IMR-90 (cell line): ENCODE data around the gene PNCK. TPM values are rescaled to one million over a fixed set of nuclear protein-coding genes. Genes with fewer than 3 reads are reported as not detected.

Source experiments
- ATAC-seq: fragments of 200-7000 bp; cut with Tn5 transposase; 2 replicates; pipeline ENCODE4 v1.9.1; 2020; ENCODE audit warnings: low read depth, mild to moderate bottlenecking, moderate library complexity
- BruUV-seq: library from RNA; stranded (reverse); fragments of 400-500 nt; replicated peaks from 2 replicates; lab custom pipeline; 2021; lab: Mats Ljungman, UMichigan
- CTCF ChIA-PET: fragments of 300-600 bp; formaldehyde crosslinking; extraction: SDS; loops from one replicate; lab custom pipeline; 2021; ENCODE audit warnings: antibody characterized with exemption; lab: Yijun Ruan, JAX
- POLR2A ChIA-PET: fragments of 300-600 bp; sonication (Branson Sonifier 250); formaldehyde crosslinking; loops from one replicate; lab custom pipeline; 2022; ENCODE audit warnings: antibody characterized with exemption; ENCODE audit not compliant: unreplicated experiment; lab: Charles Lee
- DNase-seq: peaks from one replicate; pipeline ENCODE4 v3.0.0; 2013
- H2AFZ ChIP-seq: replicated peaks from 2 replicates; pipeline ENCODE3; 2013; ENCODE audit warnings: low read length, mild to moderate bottlenecking; ENCODE audit not compliant: poor library complexity
- H2AK5ac ChIP-seq: 2 replicates; pipeline ENCODE4 v1.6.1; 2013; ENCODE audit warnings: low read depth, low read length, inconsistent platforms
- H2AK9ac ChIP-seq: replicated peaks from 2 replicates; pipeline ENCODE3; 2013; ENCODE audit warnings: mild to moderate bottlenecking, low read depth, low read length, moderate library complexity; ENCODE audit not compliant: poor library complexity
- H2BK120ac ChIP-seq: 2 replicates; pipeline ENCODE4 v1.6.1; 2013; ENCODE audit warnings: low read depth, low read length, inconsistent platforms
- H2BK15ac ChIP-seq: 3 replicates; pipeline ENCODE4 v1.6.1; 2013; ENCODE audit warnings: low read depth, low read length, inconsistent platforms
- H2BK20ac ChIP-seq: 2 replicates; pipeline ENCODE4 v1.6.1; 2013; ENCODE audit warnings: low read depth, mild to moderate bottlenecking, inconsistent platforms, low read length, moderate library complexity
- H2BK5ac ChIP-seq: 2 replicates; pipeline ENCODE4 v1.6.1; 2013; ENCODE audit warnings: mild to moderate bottlenecking, low read depth, low read length, inconsistent platforms; ENCODE audit not compliant: poor library complexity, severe bottlenecking
- H3K14ac ChIP-seq: replicated peaks from 2 replicates; pipeline ENCODE4 v1.6.1; 2013; ENCODE audit warnings: low read depth, low read length, inconsistent platforms
- H3K18ac ChIP-seq: 2 replicates; pipeline ENCODE4 v1.6.1; 2013; ENCODE audit warnings: low read depth, low read length, control low read depth
- H3K23ac ChIP-seq: 2 replicates; pipeline ENCODE4 v1.6.1; 2013; ENCODE audit warnings: low read depth, low read length, inconsistent platforms
- H3K27ac ChIP-seq: 2 replicates; pipeline ENCODE4 v1.5.1; 2013; ENCODE audit warnings: mild to moderate bottlenecking, control low read depth, low read length; ENCODE audit not compliant: insufficient read depth
- H3K27me3 ChIP-seq: 2 replicates; pipeline ENCODE4 v1.6.1; 2013; ENCODE audit warnings: low read length; ENCODE audit not compliant: control insufficient read depth, insufficient read depth
- H3K36me3 ChIP-seq: 2 replicates; pipeline ENCODE4 v1.6.1; 2013; ENCODE audit warnings: low read length, mixed read lengths; ENCODE audit not compliant: control insufficient read depth, insufficient read depth
- H3K4ac ChIP-seq: 2 replicates; pipeline ENCODE4 v1.6.1; 2013; ENCODE audit warnings: low read depth, low read length, inconsistent platforms
- H3K4me1 ChIP-seq: 2 replicates; pipeline ENCODE4 v1.6.1; 2013; ENCODE audit warnings: low read length, mixed read lengths; ENCODE audit not compliant: control insufficient read depth, insufficient read depth
- H3K4me2 ChIP-seq: 2 replicates; pipeline ENCODE4 v1.6.1; 2013; ENCODE audit warnings: low read depth, mild to moderate bottlenecking, control low read depth, low read length, moderate library complexity
- H3K4me3 ChIP-seq: 2 replicates; pipeline ENCODE4 v1.5.1; 2013; ENCODE audit warnings: low read depth, mild to moderate bottlenecking, control low read depth, low read length, moderate library complexity; ENCODE audit not compliant: insufficient read depth
- H3K56ac ChIP-seq: 2 replicates; pipeline ENCODE4 v1.6.1; 2013; ENCODE audit warnings: low read length, inconsistent platforms; ENCODE audit not compliant: insufficient read depth; ENCODE audit errors: extremely low read depth
- H3K79me1 ChIP-seq, 2 experiments: 2 replicates each; pipeline ENCODE4 v1.6.1; 2013; ENCODE audit warnings: low read length in 2 of 2, inconsistent platforms in 1 of 2, low read depth in 1 of 2
- H3K9ac ChIP-seq: 2 replicates; pipeline ENCODE4 v1.6.1; 2013; ENCODE audit warnings: low read depth, low read length, control low read depth
- H3K9me1 ChIP-seq: 2 replicates; pipeline ENCODE4 v1.6.1; 2013; ENCODE audit warnings: low read length, inconsistent platforms; ENCODE audit not compliant: insufficient read depth
- H3K9me3 ChIP-seq: 2 replicates; pipeline ENCODE4 v1.6.1; 2013; ENCODE audit warnings: low read length; ENCODE audit not compliant: control insufficient read depth, insufficient read depth
- H4K20me1 ChIP-seq: 2 replicates; pipeline ENCODE4 v1.6.1; 2013; ENCODE audit warnings: low read length, inconsistent platforms; ENCODE audit not compliant: insufficient read depth
- H4K5ac ChIP-seq: 2 replicates; pipeline ENCODE4 v1.6.1; 2013; ENCODE audit warnings: mild to moderate bottlenecking, low read depth, low read length, control low read depth
- H4K8ac ChIP-seq, 2 experiments: 2 replicates each; pipeline ENCODE4 v1.6.1; 2013; ENCODE audit warnings: low read depth in 2 of 2, low read length in 2 of 2, control low read depth in 1 of 2, inconsistent platforms in 1 of 2
- H4K91ac ChIP-seq: 2 replicates; pipeline ENCODE4 v1.6.1; 2013; ENCODE audit warnings: low read depth, low read length, inconsistent platforms; ENCODE audit not compliant: insufficient read depth
- BHLHE40 ChIP-seq: fragments of 150-350 bp; IDR thresholded peaks from 2 replicates; pipeline ENCODE4 v1.6.1; 2016; ENCODE audit warnings: mild to moderate bottlenecking, low read depth, low read length
- CEBPB ChIP-seq: IDR thresholded peaks from 2 replicates; pipeline ENCODE4 v1.6.1; 2012; ENCODE audit warnings: low read depth, low read length, improper control_type of control experiment
- FOS ChIP-seq: fragments of 150-350 bp; IDR thresholded peaks from 2 replicates; pipeline ENCODE4 v1.6.1; 2016; ENCODE audit warnings: low read depth, low read length
- MAFK ChIP-seq: IDR thresholded peaks from 2 replicates; pipeline ENCODE4 v1.6.1; 2012; ENCODE audit warnings: low read depth, low read length, improper control_type of control experiment
- MAZ ChIP-seq: IDR thresholded peaks from 2 replicates; pipeline ENCODE4 v1.6.1; 2012; ENCODE audit warnings: low read depth, mild to moderate bottlenecking, low read length, improper control_type of control experiment, moderate library complexity, borderline replicate concordance
- MXI1 ChIP-seq: IDR thresholded peaks from 2 replicates; pipeline ENCODE4 v1.6.1; 2012; ENCODE audit warnings: low read depth, mild to moderate bottlenecking, low read length, moderate library complexity, borderline replicate concordance
- NFE2L2 ChIP-seq: fragments of 150-350 bp; IDR thresholded peaks from 2 replicates; pipeline ENCODE4 v1.6.1; 2016; ENCODE audit warnings: low read depth, mild to moderate bottlenecking, low read length
- POLR2A ChIP-seq: IDR thresholded peaks from 2 replicates; pipeline ENCODE4 v1.6.1; 2012; ENCODE audit warnings: mild to moderate bottlenecking, low read depth, low read length
- RAD21 ChIP-seq: IDR thresholded peaks from 2 replicates; pipeline ENCODE4 v1.6.1; 2012; ENCODE audit warnings: low read length, improper control_type of control experiment
- RCOR1 ChIP-seq: IDR thresholded peaks from 2 replicates; pipeline ENCODE4 v1.6.1; 2012; ENCODE audit warnings: mild to moderate bottlenecking, low read length, improper control_type of control experiment; ENCODE audit not compliant: insufficient replicate concordance
- RFX5 ChIP-seq: IDR thresholded peaks from 2 replicates; pipeline ENCODE4 v1.8.0; 2012; ENCODE audit warnings: low read depth, mild to moderate bottlenecking, low read length, moderate library complexity
- SMC3 ChIP-seq: fragments of 150-350 bp; IDR thresholded peaks from 2 replicates; pipeline ENCODE4 v1.6.1; 2016; ENCODE audit warnings: low read depth, mild to moderate bottlenecking, antibody characterized with exemption, low read length, moderate library complexity
- WGBS, 2 experiments: methylation state at CpG; one replicate each; pipeline versions ENCODE4 v1.1.5 to v1.1.7; 2013; ENCODE audit warnings: missing lambda C conversion rate in 2 of 2; ENCODE audit not compliant: insufficient read length in 1 of 2; ENCODE audit errors: extremely low coverage in 2 of 2; 5-methylcytosine and 5-hydroxymethylcytosine counted together
- dilution Hi-C: fragments of 300-500 bp; cut with HindIII; formaldehyde crosslinking; loops from one replicate; pipeline ENCODE4 v1.14.3; 2018; ENCODE audit warnings: low sequenced_read_pairs; ENCODE audit not compliant: unreplicated experiment
- in situ Hi-C: fragments of 300-500 bp; cut with MboI; formaldehyde crosslinking; loops from 3 replicates; pipeline ENCODE4 v1.14.3; 2019; ENCODE audit warnings: low sequenced_read_pairs, inconsistent platforms, mixed read lengths
- intact Hi-C: fragments of 100-400 bp; cut with micrococcal nuclease; formaldehyde crosslinking; loops from 2 replicates; pipeline ENCODE4 v1.10.0; 2022
- polyA plus RNA-seq, 3 experiments: library from polyadenylated mRNA; depleted of rRNA; stranded (reverse); fragments of >200 nt; gene quantifications; 2 replicates each; pipeline ENCODE4 v1.2.3, GENCODE V29; 2012; ENCODE audit warnings: low replicate concordance in 1 of 3
- total RNA-seq: library from RNA; depleted of rRNA; stranded (reverse); fragments of >200 nt; gene quantifications from 2 replicates; pipeline ENCODE4 v1.2.3, GENCODE V29; 2012
- TF ChIP-seq, protein P1 (sequence below): fragments of 150-350 bp; IDR thresholded peaks from 2 replicates; pipeline ENCODE4 v1.6.1; 2016; ENCODE audit warnings: low read depth, mild to moderate bottlenecking, low read length, moderate library complexity, borderline replicate concordance
- TF ChIP-seq, protein P2 (sequence below): conservative IDR thresholded peaks from 2 replicates; pipeline ENCODE4 v1.5.1; 2012; ENCODE audit warnings: mild to moderate bottlenecking, low read depth, low read length, improper control_type of control experiment
- TF ChIP-seq, protein P3 (sequence below): fragments of 150-350 bp; IDR thresholded peaks from 2 replicates; pipeline ENCODE4 v1.6.1; 2017; ENCODE audit warnings: mild to moderate bottlenecking, antibody characterized with exemption, low read length, low read depth

PNCK gene
- total and polyA plus RNA-seq, 2 of the 4 experiments (the other 2 are of a cell fraction): 0.18 to 0.22 TPM

DNA sequence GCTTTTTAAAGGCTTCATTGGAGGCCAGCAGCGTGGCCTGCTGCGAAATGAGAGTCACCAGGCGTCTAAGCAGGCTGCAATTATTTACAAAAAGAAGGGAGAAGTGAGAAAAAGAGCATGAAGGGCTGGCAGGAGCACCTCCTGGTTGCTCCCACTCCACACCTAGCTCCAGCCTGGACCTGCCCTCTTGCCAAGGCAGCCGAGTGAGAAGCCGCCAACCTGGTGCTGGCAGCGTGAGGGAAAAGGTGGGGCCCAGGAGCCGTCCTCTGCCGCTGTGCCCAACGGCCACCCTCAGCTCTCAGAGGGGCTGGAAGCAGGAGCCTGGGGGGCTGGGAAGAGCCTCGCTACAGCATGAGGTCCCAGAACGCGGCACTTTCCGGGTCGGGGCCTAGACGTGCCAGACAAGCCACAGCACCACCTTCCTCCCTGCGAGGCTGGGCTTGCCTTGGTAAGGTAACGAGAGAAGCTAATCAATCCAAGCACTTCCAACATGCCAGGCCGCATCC lies 30.5 kb upstream of the PNCK start:
- Histone ChIP-seq H3K27me3 (no peaks in the 10 kb centered on the region), H2BK5ac (no peak overlapping the region), H4K91ac (no peak overlapping the region), H2AFZ (no peak overlapping the region), H3K36me3 (peaks cover 17% of the 10 kb centered on the region), H2AK5ac (no peak overlapping the region), H3K4me3 (no peak overlapping the region), H4K20me1 (peaks cover 7% of the 10 kb centered on the region), H3K79me1 (peaks cover 0 to 5% of the 10 kb centered on the region in 2 experiments; a peak in 1 of 4 replicates), H3K9me3 (no peaks in the 10 kb centered on the region), H3K18ac (no peak overlapping the region), H4K5ac (no peak overlapping the region), H2AK9ac (no peak overlapping the region), H3K4me1 (peaks cover 2% of the 10 kb centered on the region; the same call in 1 of the 2 replicates), H3K9me1 (no peaks in the 10 kb centered on the region), H2BK20ac (no peak overlapping the region), H2BK120ac (no peak overlapping the region), H3K27ac (no peak overlapping the region), H2BK15ac (no peak overlapping the region), H3K56ac (no peak overlapping the region), H3K9ac (no peak overlapping the region), H3K23ac (no peak overlapping the region), H3K14ac (no peak overlapping the region), H3K4me2 (no peak overlapping the region), H4K8ac (no peak overlapping the region), H3K4ac (no peak overlapping the region)
- POLR2A ChIA-PET: no interaction called here
- ATAC-seq: no peak
- in situ Hi-C loops (no loop called here), dilution Hi-C loops (no loop called here), intact Hi-C loops (no loop called here)
- BruUV-seq: no TSS peak
- no peak for DNase-seq
- WGBS, 2 experiments: no CpG with 5 or more reads among the region's 18 CpGs
- no peak for TF ChIP-seq MXI1
- no peak for TF ChIP-seq RAD21
- TF ChIP-seq MAZ: no peak
- TF ChIP-seq BHLHE40: no peak
- TF ChIP-seq, protein P1, sequence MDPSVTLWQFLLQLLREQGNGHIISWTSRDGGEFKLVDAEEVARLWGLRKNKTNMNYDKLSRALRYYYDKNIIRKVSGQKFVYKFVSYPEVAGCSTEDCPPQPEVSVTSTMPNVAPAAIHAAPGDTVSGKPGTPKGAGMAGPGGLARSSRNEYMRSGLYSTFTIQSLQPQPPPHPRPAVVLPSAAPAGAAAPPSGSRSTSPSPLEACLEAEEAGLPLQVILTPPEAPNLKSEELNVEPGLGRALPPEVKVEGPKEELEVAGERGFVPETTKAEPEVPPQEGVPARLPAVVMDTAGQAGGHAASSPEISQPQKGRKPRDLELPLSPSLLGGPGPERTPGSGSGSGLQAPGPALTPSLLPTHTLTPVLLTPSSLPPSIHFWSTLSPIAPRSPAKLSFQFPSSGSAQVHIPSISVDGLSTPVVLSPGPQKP: no peak
- no peak for TF ChIP-seq CEBPB
- TF ChIP-seq MAFK: no peak
- no peak for TF ChIP-seq RCOR1
- TF ChIP-seq, protein P2, sequence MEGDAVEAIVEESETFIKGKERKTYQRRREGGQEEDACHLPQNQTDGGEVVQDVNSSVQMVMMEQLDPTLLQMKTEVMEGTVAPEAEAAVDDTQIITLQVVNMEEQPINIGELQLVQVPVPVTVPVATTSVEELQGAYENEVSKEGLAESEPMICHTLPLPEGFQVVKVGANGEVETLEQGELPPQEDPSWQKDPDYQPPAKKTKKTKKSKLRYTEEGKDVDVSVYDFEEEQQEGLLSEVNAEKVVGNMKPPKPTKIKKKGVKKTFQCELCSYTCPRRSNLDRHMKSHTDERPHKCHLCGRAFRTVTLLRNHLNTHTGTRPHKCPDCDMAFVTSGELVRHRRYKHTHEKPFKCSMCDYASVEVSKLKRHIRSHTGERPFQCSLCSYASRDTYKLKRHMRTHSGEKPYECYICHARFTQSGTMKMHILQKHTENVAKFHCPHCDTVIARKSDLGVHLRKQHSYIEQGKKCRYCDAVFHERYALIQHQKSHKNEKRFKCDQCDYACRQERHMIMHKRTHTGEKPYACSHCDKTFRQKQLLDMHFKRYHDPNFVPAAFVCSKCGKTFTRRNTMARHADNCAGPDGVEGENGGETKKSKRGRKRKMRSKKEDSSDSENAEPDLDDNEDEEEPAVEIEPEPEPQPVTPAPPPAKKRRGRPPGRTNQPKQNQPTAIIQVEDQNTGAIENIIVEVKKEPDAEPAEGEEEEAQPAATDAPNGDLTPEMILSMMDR: no peak
- TF ChIP-seq NFE2L2: no peak
- no peak for TF ChIP-seq POLR2A
- no peak for TF ChIP-seq FOS
- no peak for TF ChIP-seq SMC3
- TF ChIP-seq, protein P3, sequence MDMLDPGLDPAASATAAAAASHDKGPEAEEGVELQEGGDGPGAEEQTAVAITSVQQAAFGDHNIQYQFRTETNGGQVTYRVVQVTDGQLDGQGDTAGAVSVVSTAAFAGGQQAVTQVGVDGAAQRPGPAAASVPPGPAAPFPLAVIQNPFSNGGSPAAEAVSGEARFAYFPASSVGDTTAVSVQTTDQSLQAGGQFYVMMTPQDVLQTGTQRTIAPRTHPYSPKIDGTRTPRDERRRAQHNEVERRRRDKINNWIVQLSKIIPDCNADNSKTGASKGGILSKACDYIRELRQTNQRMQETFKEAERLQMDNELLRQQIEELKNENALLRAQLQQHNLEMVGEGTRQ: no peak
- TF ChIP-seq RFX5: no peak
- CTCF ChIA-PET: no interaction called here
